Activated CD8-positive, alpha-beta memory T cell treated with anti-CD3 and anti-CD28 coated beads, Interleukin-2, amount 50 U/mL, for 4 hours (primary cell): ENCODE results near the gene KRTAP10-5.
"Not testable (repeated sequence)": the region's sequence is repeated elsewhere in the genome, so short reads cannot be mapped to it uniquely, and the experiment has no call there.

Experiments
- DNase-seq: peaks from one replicate; pipeline ENCODE4 v3.0.0-alpha.2; 2020

Gene KRTAP10-5

GRCh38 chr21:44590897-44591800 lies 10.7 kb upstream of the KRTAP10-5 start:
- not testable (repeated sequence) for DNase-seq

DNA sequence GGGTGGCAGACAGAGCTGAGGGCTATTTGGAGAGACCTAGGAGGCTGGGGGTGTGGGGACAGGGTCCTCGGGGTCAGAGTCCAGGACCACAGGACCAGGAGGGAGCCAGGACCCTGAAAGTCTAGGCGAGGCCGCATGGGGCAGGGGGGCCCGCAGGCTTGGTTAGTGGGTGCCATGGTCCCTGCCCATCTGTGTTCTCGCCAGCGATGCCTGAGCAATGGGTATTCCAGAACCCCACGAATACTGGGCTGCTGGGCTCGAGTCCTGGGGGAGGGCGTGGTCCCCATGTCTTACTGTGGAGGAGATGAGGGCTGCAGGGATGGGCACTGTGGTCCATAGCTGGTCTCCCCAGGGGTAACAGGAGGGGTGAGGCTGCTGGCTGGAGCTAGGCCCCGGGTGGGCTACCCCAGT lies 9.9 kb upstream of the KRTAP10-5 start:
- no peak for DNase-seq

DNA sequence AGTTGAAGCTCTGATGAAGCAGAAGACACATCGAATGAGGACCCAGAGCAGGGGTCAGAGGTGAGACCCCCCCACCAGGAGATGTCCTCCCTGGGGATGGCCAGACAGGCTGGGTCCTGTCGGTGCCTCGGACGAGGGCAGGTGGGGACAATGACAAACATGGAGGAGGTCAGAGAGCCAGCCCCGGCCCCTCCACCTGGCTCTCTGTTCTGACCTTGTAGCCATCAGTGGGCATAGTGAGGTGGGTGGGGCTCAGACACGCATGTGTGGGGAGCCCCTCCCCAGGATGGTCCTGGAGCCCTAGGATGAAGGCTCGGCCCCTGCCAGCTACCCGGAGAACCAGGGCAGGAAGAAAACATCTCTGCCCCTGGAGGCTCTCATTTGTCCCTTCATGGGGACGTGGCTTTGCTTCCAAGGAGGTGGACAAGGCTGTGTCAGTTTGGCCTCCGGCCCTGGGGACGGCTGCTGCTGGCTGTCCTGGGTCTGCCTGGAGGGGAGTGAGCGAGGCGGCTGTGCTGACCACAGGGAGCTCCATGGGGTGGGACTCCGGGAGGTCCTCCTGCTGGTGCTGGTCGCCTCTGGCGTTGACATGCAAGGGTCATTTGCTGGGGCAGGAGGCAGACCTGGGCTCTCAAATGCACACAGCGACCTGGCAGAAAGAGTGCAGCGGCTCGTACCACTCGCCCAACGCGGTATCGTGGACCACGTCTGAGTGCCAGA lies 9.3 kb upstream of the KRTAP10-5 start:
- no peak for DNase-seq

GRCh38 chr21:44589094-44589493 lies 8.7 kb upstream of the KRTAP10-5 start:
- DNase-seq, result no peak

DNA sequence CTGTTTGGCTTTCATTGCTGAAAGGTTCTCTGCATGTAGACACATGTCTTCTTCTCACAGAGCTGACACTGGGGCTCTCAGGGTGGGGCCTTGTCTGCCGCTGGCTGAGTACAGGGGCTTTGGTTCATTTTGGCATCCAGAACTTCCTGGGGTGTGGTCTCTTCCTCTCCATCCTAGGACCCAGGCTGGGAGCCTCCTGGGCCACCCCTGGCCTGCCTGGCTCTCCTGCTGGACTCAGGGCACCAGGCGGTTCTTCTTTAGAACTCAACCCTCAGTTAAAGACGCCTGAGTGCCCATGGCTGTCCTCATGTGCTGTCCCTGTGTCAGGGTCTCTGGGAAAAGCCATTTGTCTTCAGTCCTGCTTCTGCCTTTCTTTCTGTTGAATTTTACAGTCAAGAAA lies 5.5 kb upstream of the KRTAP10-5 start:
- no peak for DNase-seq

DNA sequence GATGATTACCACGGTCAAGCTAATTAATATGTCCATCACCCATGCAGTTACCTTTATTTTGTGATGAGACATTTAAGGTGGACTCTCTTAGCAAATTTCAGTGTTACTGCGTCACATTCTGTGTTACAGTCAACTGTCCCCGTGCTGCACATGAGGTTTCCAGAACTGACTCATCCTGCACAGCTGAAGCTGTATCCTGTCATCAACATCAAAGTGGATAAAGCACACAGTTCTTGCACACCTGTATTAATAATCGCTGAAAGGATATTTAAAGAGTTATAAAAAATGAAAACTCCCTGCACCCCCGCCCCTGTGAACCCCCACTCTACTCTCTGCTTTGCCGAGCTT lies 3.4 kb upstream of the KRTAP10-5 start:
- DNase-seq, result no peak

DNA sequence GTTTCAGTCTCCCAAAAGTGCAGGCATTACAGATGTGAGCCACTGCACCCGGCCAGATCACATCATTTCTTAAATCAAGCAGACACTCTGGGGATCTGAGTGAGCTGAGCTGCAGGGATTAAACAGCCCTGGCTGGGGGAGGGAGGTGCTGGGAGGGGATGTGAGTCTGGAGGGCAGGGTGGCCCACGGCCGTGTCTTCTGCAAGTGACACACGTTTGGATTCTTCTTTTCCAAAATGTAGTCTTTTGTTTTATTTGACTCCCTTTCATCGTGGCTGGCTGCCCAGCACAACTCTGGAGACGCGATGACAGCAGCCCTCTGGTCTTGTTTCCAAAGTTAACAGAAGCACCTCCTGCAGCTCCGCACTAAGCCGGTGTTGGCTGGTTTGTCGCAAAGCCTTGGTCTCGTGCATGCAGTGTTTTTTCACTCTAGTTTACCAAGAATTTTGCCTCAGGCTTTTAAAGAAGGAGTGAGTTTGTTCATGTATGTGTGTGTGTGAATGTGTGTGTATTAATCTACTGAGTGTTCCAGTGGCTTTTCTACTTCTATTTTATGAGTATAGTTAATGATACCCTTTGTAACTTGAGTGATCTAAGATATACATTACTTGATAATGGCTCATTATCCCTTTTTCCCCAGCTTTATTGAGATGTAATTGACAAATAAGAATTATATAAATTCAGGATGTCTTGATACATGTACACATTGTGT lies 2.8 kb upstream of the KRTAP10-5 start:
- no peak for DNase-seq

DNA sequence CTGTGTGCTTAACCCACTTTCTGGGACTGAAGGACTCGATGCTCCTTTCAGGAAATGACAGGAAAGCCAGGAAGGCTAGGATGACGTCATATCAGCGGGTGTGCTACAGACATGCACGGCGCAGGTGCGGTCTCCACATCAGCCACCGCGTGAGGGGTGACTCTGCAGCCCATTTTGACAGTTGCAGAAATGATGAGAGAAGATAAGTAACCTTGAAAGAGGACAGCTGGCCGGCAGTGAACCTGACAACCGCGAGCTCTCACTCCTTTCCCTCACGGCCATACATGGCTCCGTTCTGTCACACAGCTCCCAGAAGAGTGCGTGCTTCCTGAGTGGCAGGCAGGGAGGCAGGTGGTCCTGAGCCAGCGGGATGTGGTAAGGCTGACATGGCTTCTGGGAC lies 1.7 kb upstream of the KRTAP10-5 start:
- DNase-seq, result no peak

- no peak for DNase-seq
These were observed 754 bp upstream of the KRTAP10-5 start for GRCh38 chr21:44581158-44581557.

- no peak for DNase-seq
These were observed 615 bp downstream of the KRTAP10-5 start for GRCh38 chr21:44579833-44580144.

GRCh38 chr21:44579056-44579832 lies 1.2 kb downstream of the KRTAP10-5 start:
- DNase-seq, result no peak

GRCh38 chr21:44578371-44579055 lies 1.9 kb downstream of the KRTAP10-5 start:
- DNase-seq, result no peak

GRCh38 chr21:44576025-44576420 lies 4.4 kb downstream of the KRTAP10-5 start:
- no peak for DNase-seq

DNA sequence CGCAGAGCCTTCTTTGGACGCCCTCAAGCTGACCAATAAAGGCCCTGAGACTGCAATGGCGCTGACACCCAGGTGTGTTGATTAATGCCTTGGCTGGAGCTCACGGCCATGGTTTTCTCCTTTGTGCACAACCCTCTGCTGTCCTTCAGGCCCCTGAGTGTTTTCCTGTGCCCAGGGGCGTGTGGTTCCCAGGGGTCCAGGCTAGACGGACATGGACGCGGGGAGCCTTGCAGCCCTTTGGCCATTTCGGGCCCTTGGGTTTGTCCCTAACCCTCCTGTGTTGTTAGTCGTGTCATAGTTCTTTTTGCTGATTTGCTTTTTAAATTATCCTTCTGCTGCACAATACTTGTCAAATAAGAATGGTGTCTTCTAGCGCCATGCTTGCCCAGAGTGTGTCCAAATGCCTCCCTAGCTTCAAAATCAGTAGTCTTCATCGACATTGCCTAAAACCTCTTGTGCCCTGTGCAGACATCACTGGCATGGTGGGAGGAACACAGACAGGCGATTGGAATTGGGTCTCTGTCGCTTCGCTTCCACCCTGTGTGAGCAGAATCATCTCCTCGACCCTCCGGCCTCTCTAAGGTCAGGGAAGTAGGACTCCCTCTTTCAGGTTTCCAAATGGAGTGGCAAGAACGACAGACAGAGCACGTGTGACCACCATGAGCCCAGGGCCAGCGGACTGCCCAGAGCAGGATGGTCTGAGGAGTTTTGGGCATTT lies 4.9 kb downstream of the KRTAP10-5 start:
- DNase-seq, result no peak

DNA sequence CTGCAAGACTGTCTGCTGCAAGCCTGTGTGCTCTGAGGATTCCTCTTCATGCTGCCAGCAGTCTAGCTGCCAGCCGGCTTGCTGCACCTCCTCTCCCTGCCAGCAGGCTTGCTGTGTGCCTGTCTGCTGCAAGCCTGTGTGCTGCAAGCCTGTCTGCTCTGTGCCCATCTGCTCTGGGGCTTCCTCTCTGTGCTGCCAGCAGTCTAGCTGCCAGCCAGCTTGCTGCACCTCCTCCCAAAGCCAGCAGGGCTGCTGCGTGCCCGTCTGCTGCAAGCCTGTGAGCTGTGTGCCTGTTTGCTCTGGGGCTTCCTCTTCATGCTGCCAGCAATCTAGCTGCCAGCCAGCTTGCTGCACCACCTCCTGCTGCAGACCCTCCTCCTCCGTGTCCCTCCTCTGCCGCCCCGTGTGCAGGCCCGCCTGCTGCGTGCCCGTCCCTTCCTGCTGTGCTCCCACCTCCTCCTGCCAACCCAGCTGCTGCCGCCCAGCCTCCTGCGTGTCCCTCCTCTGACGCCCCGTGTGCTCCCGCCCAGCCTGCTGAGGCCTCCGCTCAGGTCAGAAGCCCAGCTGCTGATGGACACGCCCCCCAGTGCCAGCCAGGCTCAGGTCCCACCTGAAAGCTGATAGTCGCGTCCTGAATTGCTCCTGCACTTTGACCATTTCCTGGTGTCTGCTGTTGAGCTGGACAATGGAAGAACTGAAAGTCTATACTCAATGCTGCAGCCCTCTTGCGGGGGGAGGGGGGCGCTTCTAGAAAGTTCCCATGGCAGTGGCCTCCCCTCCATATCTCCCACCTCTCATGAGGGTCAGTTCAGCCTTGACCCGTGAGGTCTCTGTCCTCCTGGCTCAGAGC lies 5.7 kb downstream of the KRTAP10-5 start:
- no peak for DNase-seq

DNA sequence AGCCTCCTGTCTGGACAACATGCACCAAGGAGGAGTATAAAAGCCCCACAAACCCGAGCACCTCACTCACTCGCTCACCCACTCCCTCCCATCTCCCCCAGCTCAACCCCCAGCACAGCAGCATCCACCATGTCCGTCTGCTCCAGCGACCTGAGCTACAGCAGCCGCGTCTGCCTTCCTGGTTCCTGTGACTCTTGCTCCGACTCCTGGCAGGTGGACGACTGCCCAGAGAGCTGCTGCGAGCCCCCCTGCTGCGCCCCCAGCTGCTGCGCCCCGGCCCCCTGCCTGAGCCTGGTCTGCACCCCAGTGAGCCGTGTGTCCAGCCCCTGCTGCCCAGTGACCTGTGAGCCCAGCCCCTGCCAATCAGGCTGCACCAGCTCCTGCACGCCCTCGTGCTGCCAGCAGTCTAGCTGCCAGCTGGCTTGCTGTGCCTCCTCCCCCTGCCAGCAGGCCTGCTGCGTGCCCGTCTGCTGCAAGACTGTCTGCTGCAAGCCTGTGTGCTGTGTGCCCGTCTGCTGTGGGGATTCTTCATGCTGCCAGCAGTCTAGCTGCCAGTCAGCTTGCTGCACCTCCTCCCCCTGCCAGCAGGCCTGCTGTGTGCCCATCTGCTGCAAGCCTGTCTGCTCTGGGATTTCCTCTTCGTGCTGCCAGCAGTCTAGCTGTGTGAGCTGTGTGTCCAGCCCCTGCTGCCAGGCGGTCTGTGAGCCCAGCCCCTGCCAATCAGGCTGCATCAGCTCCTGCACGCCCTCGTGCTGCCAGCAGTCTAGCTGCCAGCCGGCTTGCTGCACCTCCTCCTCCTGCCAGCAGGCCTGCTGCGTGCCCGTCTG lies 6.6 kb downstream of the KRTAP10-5 start, which contains the start of gene KRTAP10-4:
Gene KRTAP10-4, plus strand, starts transcription at position 100 of the 827 bp plus-strand sequence. Its CDS starts 30 bp downstream, at position 130.
- DNase-seq, result not testable (repeated sequence)

DNA sequence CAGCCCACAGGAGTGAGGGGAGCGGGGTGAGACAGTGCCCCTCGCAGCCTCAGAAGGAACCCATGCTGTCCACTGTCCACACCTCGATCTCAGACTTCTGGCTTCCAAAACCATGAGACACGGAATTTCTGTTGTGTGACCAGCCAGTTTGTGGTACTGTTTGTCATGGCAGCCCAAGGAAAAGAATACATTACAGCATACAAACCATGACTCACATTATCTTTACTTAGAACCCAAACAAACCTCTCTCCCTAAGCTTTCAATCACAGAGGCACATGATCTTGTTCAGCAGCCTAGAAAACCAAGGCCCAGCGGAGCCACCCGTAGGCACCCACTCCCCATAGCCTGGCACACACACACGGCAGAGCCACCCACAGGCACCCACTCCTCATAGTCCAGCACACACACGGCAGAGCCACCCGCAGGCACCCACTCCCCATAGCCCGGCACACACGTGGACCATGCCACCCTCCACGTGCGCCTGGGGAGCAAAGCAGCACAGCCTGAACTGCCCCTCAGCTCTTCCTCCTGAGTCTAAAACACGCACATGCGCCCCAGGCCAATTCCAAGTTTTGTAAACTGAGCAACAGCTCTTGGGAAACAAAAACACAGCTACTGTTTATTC lies 7.3 kb downstream of the KRTAP10-5 start:
- no peak for DNase-seq

GRCh38 chr21:44571844-44572782 lies 8.3 kb downstream of the KRTAP10-5 start:
- DNase-seq, result no peak
